Choroid plexus epithelial cell (primary cell): ENCODE data around the gene WDR73.

Experiments used
- DNase-seq: peaks from one replicate; pipeline ENCODE4 v3.0.0-alpha.2; 2010; ENCODE audit warnings: low read depth
- H3K4me3 ChIP-seq: 2 replicates; pipeline ENCODE4 v1.5.1; 2011; ENCODE audit warnings: low read depth, mild to moderate bottlenecking, control low read depth, low read length, moderate library complexity
- TF ChIP-seq, protein P1 (sequence below): conservative IDR thresholded peaks from 2 replicates; pipeline ENCODE4 v1.5.1; 2011; ENCODE audit warnings: low read depth, mild to moderate bottlenecking, control low read depth, inconsistent platforms, low read length, moderate library complexity

WDR73 gene

DNA sequence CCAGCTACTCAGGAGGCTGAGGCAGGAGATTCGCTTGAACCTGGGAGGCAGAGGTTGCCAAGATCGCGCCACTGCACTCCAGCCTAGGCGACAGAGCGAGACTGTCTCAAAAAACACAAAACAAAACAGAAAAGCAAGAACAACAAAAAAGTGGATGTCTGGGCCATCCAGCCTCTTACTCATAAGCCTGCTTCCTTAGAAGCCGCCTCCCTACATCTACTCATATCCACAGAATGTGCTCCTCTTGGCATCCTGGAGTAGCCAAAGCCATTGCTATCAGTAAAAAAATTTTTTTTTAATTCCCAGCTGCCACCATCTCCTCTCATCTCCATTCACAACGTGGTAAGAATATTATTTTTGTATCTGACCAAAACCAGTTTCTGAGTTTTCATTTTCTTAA lies 42.5 kb downstream of the WDR73 start:
- no peak overlapping the region for H3K4me3 ChIP-seq
- TF ChIP-seq, protein P1, sequence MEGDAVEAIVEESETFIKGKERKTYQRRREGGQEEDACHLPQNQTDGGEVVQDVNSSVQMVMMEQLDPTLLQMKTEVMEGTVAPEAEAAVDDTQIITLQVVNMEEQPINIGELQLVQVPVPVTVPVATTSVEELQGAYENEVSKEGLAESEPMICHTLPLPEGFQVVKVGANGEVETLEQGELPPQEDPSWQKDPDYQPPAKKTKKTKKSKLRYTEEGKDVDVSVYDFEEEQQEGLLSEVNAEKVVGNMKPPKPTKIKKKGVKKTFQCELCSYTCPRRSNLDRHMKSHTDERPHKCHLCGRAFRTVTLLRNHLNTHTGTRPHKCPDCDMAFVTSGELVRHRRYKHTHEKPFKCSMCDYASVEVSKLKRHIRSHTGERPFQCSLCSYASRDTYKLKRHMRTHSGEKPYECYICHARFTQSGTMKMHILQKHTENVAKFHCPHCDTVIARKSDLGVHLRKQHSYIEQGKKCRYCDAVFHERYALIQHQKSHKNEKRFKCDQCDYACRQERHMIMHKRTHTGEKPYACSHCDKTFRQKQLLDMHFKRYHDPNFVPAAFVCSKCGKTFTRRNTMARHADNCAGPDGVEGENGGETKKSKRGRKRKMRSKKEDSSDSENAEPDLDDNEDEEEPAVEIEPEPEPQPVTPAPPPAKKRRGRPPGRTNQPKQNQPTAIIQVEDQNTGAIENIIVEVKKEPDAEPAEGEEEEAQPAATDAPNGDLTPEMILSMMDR, result no peak
- no peak for DNase-seq

DNA sequence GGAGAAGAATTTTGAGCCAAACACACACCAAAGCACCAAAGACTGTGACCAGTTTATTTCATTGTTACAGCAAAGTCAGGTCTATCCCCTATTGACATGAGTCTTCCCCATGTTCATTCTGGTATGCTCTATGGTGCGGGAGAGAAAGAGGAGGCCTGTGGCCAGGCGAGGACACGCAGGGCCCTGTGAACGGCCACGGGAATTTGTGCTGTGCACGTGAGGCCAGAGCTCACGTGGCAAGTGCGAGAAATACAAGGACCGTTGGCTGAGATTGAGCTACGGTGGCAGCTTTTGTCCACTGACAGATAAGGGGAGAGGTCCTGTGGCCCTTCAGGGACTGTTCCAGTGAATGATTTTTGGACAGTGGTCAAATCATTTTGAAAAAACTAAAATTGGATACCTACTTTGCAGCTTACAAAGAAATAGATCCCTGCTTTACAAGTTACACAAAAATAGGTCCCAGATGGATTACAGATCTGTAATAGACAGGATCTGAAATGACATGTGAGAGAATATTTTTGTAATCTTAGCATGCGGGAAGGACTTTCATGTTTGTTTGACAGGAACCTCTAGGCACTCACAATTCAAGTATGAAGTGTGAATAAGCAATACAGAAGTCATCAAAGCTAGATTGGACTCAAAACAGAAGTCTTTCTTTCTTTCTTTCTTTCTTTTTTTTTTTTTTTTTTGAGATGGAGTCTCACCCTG lies 44.1 kb downstream of the WDR73 start:
- no peak for DNase-seq
- TF ChIP-seq, protein P1, result no peak
- H3K4me3 ChIP-seq, result no peak overlapping the region

DNA sequence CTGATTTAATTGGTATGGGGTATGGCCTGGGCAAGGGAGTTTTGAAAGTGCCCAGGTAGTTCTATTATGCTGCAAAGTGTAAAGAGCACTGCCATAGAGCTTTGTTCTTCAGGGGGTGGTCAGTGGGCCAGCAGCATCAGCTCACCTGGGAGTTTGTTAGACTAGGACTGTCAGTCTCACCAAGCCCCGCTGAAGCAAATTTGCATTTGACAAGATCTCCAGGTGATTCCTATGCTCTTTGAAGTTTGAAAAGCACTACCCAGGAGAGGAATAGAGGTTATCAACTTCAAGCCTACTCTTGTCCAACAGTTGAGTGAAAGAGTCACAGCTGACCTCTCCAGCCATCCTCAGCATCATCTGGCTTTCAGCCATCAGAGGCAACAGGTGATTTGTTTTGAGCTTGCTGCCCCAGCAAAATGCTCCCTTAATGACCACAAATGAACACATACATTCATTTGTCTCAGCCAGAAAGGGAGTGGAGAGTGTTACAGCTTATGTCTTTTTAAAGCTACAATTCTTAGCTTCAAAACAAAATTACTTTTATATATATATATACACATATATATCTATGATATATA lies 45.3 kb downstream of the WDR73 start:
- DNase-seq, result no peak
- H3K4me3 ChIP-seq, result no peak overlapping the region
- TF ChIP-seq, protein P1, result no peak

DNA sequence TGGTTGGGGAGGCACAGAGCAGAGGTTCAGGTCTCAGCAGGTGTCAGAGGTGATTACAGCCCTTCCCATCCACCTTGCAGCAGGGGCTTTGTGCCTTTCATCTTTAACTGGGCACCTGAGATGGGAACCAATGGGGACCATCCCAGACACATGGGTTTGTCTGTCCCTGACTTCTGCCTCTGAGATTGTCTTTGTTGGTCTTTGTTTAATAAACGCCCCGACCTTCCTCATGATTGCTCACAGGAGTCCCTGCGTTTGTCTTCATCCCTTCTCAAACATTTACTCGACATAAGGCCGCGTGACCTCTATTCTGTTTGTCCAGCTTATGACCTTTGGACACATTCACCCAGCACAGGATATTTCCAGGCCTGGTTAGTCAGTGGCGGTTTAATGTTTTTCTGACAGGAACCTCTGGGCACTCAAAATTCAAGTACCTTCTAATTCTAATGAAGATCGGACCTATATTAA lies 47.4 kb downstream of the WDR73 start:
- no peak for DNase-seq
- TF ChIP-seq, protein P1, result no peak
- H3K4me3 ChIP-seq, result no peak overlapping the region

DNA sequence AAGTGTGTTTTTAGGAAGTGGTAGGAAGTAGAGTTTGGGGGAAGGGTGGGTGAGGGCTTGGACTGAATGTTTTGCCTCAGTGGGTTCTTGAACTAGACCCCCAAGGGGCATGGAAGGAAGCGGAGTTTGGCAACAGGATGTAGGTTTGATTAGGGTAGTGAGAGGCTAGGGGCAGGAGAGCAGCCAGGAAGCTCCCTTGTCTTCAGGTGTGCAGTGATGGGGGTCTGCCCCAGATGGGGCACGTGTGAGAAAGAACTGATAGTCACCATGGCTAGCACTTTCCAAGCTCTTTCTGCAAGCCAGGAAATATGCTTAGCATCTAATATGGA lies 48.6 kb downstream of the WDR73 start:
- no peak overlapping the region for H3K4me3 ChIP-seq
- TF ChIP-seq, protein P1, result no peak
- DNase-seq, result no peak

DNA sequence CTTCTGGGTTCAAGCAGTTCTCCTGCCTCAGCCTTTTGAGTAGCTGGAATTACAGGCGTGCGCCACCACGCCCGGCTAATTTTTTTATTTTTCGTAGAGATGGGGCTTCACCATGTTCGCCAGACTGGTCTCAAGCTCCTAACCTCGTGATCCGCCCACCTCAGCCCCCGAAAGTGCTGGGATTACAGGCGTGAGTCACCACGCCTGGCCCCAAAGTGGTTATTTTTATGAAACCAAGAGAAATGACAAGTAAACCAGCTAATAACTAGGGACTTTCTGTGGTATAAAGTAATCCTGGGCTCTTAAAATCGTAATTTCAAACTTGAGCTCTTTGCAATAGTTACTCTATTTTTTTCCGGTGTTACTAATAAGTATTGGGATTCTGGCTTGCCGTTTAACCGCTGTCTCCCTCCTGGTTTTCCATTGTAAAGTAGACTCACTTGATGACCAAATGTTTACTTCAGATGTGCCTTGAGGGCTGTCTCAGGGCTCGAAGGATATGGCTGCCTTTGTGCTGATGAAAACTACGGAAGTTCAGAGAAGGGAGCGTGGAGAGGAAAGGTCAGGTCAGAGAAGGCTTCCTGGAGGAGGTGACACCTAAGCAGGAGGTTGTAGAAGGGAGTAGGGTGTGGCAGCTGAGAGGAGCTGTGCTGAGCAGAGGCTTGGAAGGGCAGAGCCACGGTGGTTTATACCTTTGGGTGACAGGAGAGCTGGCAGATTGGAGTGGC lies 49.1 kb downstream of the WDR73 start:
- no peak for DNase-seq
- TF ChIP-seq, protein P1, result no peak
- H3K4me3 ChIP-seq, result no peak overlapping the region
